Putamen (tissue), 1 donor: Measurements from ENCODE around the gene SH3RF3.

ENCODE experiments used
- DNase-seq: peaks from one replicate; pipeline ENCODE4 v3.0.0-alpha.2; 2016; ENCODE audit warnings: low spot score

Gene SH3RF3

GRCh38 chr2:109476641-109477441 lies 347.8 kb downstream of the SH3RF3 start:
- DNase-seq, result no peak

GRCh38 chr2:109478906-109479493 lies 350.0 kb downstream of the SH3RF3 start:
- no peak for DNase-seq

GRCh38 chr2:109479804-109480203 lies 350.8 kb downstream of the SH3RF3 start:
- DNase-seq, result no peak

GRCh38 chr2:109480486-109481195 lies 351.6 kb downstream of the SH3RF3 start:
- DNase-seq, result no peak

GRCh38 chr2:109481196-109481555 lies 352.2 kb downstream of the SH3RF3 start:
- no peak for DNase-seq

DNA sequence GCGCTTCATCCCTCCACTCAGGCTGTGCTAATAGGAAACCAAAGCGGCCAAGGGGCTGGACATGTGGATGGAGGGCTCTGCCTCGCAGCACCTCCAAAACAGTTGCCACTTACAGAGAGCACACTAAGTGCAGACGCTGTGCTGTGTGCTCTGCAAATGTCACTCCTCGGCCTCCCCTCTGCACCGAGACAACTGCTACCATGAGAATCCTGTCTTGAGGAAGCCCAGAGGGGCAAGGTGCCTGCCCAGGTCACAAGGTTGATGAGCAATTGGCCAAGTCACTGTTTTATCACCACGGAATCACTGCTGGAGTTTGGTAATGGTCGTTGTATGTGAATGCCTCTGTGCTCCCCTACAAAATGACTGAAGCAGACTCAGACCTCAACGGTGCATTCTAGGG lies 352.6 kb downstream of the SH3RF3 start:
- DNase-seq, result no peak

GRCh38 chr2:109482361-109482861 lies 353.4 kb downstream of the SH3RF3 start:
- no peak for DNase-seq

- DNase-seq, result no peak
These were observed 357.9 kb downstream of the SH3RF3 start for GRCh38 chr2:109486711-109487535.

DNA sequence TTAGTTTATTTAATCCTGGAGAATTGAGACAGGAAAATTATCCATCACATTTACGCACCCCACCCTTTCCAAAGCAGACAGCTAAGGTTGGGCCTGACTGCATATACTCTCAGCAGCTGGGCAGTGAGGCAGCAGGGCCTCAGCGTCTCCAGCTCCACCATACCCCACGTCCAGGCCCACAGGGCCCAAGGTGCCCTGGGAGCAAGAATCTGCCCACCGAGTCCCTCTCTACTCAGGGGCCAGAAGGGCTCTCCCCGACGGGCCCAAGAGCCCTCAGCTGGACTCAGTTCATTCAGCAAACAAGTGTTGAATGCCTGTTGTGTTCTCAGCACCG lies 358.5 kb downstream of the SH3RF3 start:
- no peak for DNase-seq

GRCh38 chr2:109487871-109488655 lies 359.1 kb downstream of the SH3RF3 start:
- no peak for DNase-seq

GRCh38 chr2:109489296-109489695 lies 360.3 kb downstream of the SH3RF3 start:
- no peak for DNase-seq

DNA sequence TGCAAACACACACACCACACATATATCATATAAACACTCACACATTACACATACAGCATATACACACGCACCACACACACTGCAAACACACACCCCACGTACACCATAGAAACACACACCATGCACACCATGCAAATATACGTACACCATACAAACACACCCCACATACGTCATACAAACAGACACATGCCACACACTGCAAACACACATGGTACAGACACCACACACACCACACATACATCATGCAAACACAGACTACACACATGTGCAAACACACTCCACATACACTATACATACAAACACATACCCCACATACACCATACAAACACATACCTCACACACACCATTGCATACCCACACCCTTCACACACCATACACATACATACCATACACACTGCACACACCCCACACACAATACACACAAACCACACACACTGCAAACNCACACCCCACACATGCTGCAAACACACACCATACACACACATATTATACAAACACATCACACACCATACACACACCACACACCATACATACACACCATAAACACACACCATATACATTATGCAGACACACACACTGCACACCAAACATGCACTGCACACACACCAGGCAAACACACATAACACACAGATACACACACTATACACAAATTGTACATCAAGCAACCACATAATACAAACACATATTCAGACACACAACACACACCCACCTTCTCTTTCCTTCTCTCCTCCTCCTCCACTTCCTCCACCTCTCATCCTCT lies 364.4 kb downstream of the SH3RF3 start:
- no peak for DNase-seq

DNA sequence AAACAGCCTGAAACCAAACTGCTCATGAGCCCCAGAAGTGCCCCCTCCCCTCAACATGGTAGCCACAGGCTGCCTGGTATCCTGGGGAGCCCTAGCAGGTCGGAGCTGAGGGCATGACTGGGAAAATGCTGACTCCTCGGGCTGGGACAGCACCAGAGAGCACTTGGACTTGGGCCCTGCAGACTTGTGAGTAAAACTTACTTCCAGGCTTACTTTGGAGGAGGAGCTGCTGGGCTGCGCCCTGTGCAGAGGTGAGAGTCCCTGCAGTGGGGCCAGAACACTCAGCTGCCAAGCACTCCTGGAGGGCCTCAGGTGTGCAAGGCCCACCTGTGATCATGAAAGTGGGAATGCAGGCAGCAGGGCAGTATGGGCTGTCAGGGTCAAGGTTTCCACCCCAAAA lies 365.3 kb downstream of the SH3RF3 start:
- DNase-seq, result no peak

DNA sequence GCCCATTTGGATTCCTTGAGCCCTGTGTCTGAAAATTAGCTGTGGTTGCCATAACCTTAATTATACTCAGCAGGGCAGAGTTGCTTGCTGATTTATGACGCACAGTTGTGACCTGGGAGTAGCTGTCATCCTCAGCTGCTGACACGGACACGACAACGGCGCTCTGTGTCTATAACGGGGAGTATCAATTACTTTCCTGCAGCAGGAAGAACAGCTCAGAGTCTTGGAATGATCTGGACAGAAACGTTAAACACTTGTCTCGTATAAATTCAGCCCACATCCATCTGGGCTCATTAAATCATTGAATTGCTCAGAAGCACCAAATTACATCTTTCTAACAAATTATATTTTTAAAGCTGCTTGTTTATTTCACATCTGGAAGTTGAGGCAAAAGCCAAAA lies 368.5 kb downstream of the SH3RF3 start:
- no peak for DNase-seq

- no peak for DNase-seq
These were observed 369.2 kb downstream of the SH3RF3 start for GRCh38 chr2:109497911-109498870.

DNA sequence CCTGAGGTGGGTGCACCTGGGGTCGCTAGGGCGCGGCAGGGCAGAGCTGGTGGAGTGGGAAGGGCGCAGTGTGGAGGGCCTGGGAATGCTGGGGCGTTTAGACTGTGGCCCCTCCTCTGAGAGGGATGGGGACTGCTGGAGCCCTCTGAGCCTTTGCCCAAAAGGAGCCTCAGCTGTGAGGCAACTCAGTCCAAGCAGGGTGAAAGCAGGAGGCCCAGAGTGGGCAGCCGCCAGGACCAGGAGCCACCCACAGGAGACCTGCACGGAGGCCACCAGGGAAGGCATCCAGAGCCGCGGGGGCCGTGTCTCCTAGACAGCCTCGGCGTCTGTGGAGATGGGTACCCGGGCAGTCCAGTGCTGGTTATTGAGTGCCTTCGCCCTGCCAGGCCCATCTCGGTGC lies 369.9 kb downstream of the SH3RF3 start:
- DNase-seq, result no peak

DNA sequence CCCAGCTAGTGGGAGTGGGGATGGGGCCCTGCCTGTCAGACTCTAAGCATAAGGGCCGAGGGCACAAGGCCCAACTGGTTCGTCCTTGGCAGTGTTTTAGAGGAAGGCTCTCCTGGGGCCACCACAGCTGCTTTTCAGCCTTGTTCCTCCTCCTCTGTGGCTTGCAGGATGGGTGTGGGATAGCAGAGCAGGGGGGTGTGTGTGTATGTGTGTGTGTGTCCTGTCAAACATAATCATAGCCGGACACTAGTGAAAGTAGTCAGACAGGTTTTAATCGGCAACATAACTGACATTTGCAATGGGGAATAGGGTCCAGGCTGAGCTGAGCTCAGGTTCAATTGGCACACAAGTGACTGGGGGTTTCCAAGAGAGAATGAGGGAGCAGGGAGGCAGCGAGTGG lies 370.6 kb downstream of the SH3RF3 start:
- no peak for DNase-seq

- no peak for DNase-seq
These were observed 371.9 kb downstream of the SH3RF3 start for GRCh38 chr2:109500910-109501309.

DNA sequence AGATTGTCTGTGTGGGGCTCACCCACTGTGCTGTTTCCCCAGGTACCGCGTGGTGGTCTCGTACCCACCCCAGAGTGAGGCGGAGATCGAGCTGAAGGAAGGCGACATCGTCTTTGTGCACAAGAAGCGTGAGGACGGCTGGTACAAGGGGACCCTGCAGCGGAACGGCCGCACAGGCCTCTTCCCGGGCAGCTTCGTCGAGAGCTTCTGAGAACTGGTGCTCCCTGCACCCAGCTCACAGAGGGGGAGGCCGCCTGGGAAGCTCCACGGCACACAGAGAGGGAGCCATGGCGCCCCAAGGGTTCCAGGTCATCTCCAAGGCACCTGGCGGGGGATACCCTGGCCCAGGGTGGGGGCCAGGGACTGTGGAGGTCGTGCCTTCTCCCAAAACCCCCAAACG lies 372.5 kb downstream of the SH3RF3 start:
- DNase-seq, result no peak

- no peak for DNase-seq
These were observed 374.2 kb downstream of the SH3RF3 start for GRCh38 chr2:109503191-109503590.
